PC-9 (cell line): ENCODE data around the gene CNOT6L. TPM values are rescaled to one million over a fixed set of nuclear protein-coding genes. Genes with fewer than 3 reads are reported as not detected.

Experiments
- BruUV-seq: library from RNA; stranded (reverse); fragments of 400-500 nt; replicated peaks from 2 replicates; lab custom pipeline; 2021; lab: Mats Ljungman, UMichigan
- CTCF ChIA-PET: fragments of 300-600 bp; sonication (Branson Sonifier 250); formaldehyde crosslinking; loops from one replicate; lab custom pipeline; 2022; ENCODE audit warnings: antibody characterized with exemption; lab: Charles Lee
- POLR2A ChIA-PET: fragments of 300-600 bp; sonication (Branson Sonifier 250); formaldehyde crosslinking; loops from one replicate; lab custom pipeline; 2022; ENCODE audit warnings: antibody characterized with exemption; ENCODE audit not compliant: unreplicated experiment; lab: Charles Lee
- DNase-seq, 2 experiments: peaks; one replicate each; pipeline versions ENCODE4 v3.0.0 to v3.0.0-alpha.2; 2015 to 2022; ENCODE audit warnings: mixed read lengths in 1 of 2
- H2AFZ ChIP-seq: fragments of 200-600 bp; sonication (generic); 2 replicates; pipeline ENCODE4 v1.8.1; 2017; ENCODE audit warnings: antibody characterized with exemption
- H3F3A ChIP-seq: fragments of 200-600 bp; sonication (generic); 2 replicates; pipeline ENCODE4 v1.8.1; 2017; ENCODE audit warnings: antibody characterized with exemption, mild to moderate bottlenecking, low read depth; ENCODE audit not compliant: insufficient read depth
- H3K27ac ChIP-seq: fragments of 200-600 bp; sonication (generic); 2 replicates; pipeline ENCODE4 v1.6.1; 2016; ENCODE audit warnings: mixed run types
- H3K27me3 ChIP-seq: fragments of 200-600 bp; sonication (generic); 2 replicates; pipeline ENCODE4 v1.6.1; 2016; ENCODE audit warnings: low read depth, mixed run types; ENCODE audit not compliant: insufficient read depth
- H3K36me3 ChIP-seq: fragments of 200-600 bp; sonication (generic); 2 replicates; pipeline ENCODE4 v1.6.1; 2016; ENCODE audit warnings: low read depth, mixed run types
- H3K4me1 ChIP-seq: fragments of 200-600 bp; sonication (generic); replicated peaks from 2 replicates; pipeline ENCODE4 v1.6.1; 2016; ENCODE audit warnings: mixed run types; ENCODE audit not compliant: insufficient read depth
- H3K4me2 ChIP-seq: fragments of 200-600 bp; sonication (generic); 2 replicates; pipeline ENCODE4 v1.6.1; 2017; ENCODE audit warnings: mixed run types
- H3K4me3 ChIP-seq: fragments of 200-600 bp; sonication (generic); 2 replicates; pipeline ENCODE4 v1.6.1; 2016; ENCODE audit warnings: mixed run types
- H3K79me2 ChIP-seq: fragments of 200-600 bp; sonication (generic); 2 replicates; pipeline ENCODE4 v1.6.1; 2017; ENCODE audit warnings: low read depth, mixed run types
- H3K9me2 ChIP-seq: fragments of 200-600 bp; sonication (generic); 2 replicates; pipeline ENCODE4 v1.8.1; 2017; ENCODE audit warnings: mild to moderate bottlenecking; ENCODE audit not compliant: insufficient read depth
- H3K9me3 ChIP-seq: fragments of 200-600 bp; sonication (generic); 2 replicates; pipeline ENCODE4 v1.8.1; 2016; ENCODE audit warnings: low read depth; ENCODE audit not compliant: insufficient read depth
- H4K20me1 ChIP-seq: fragments of 200-600 bp; sonication (generic); 2 replicates; pipeline ENCODE4 v1.8.1; 2017; ENCODE audit not compliant: insufficient read depth
- CTCF ChIP-seq: fragments of 200-600 bp; sonication (generic); conservative IDR thresholded peaks from 2 replicates; pipeline ENCODE4 v1.6.1; 2017; ENCODE audit warnings: mixed run types, antibody characterized with exemption, mild to moderate bottlenecking, moderate library complexity
- EZH2 ChIP-seq: fragments of 200-600 bp; sonication (generic); IDR thresholded peaks from 2 replicates; pipeline ENCODE4 v1.8.0; 2017; ENCODE audit warnings: antibody characterized with exemption, low read depth
- intact Hi-C: fragments of 100-400 bp; cut with micrococcal nuclease; formaldehyde crosslinking; loops from one replicate; pipeline ENCODE4 v1.10.0; 2022; ENCODE audit not compliant: unreplicated experiment
- total RNA-seq: library from RNA; stranded (reverse); gene quantifications from 2 replicates; pipeline ENCODE4 v1.2.3, GENCODE V29; 2021

CNOT6L gene
- total RNA-seq, 1 experiment from 2014 or later = 26.7 TPM

DNA sequence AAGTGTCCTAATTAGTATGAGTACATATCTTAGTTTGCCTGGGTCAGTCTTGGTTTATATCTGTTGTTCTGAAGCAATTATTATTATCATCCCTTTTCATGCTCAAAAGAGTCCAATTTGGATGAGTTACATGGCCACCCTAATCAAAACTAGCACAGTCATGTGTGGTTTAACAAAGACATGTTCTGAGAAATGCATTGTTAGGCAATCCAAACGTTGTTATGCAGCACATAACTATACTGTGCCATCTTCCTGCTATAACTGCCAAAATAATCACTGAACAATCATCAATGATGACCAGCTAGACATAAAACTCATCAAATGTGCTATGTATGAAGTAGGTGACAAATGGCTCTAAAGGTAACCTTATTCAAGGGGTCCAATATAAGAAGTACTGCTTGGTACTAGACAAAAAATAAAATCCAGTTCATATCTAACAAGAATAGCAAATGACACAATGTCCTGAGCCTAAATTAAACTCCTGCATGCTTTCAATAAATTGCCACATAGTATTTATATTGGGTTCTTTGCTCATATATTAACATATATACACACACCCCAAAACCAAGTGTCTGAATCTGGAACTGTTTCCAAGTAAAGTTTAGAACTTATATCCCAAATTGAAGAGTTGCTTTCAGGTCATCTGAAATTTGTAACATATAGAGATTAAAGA lies 41.9 kb downstream of the CNOT6L start:
- H3K27ac ChIP-seq = no peak overlapping the region
- no peaks in the 10 kb centered on the region for H3K36me3 ChIP-seq
- H3K9me2 ChIP-seq = no peaks in the 10 kb centered on the region
- H3K79me2 ChIP-seq = 0 out of 2 replicates have a peak, but pooled peaks cover 16% of the 10 kb centered on the region
- H3K4me1 ChIP-seq = no peaks in the 10 kb centered on the region
- H3K4me2 ChIP-seq = no peak overlapping the region
- no peak overlapping the region for H3K4me3 ChIP-seq
- intact Hi-C loops = no loop called here
- BruUV-seq = no TSS peak
- no peaks in the 10 kb centered on the region for H4K20me1 ChIP-seq
- no peak overlapping the region for H2AFZ ChIP-seq
- no peaks in the 10 kb centered on the region for H3K9me3 ChIP-seq
- H3F3A ChIP-seq = no peaks in the 10 kb centered on the region
- no peak for DNase-seq
- no peaks in the 10 kb centered on the region for H3K27me3 ChIP-seq
- CTCF ChIA-PET = no interaction called here
- no peak for TF ChIP-seq EZH2
- TF ChIP-seq CTCF = no peak
- POLR2A ChIA-PET = no interaction called here

- no peaks in the 10 kb centered on the region for H3K4me1 ChIP-seq
- no peak overlapping the region for H3K27ac ChIP-seq
- no peak overlapping the region for H2AFZ ChIP-seq
- BruUV-seq = no TSS peak
- POLR2A ChIA-PET = no interaction called here
- H3K36me3 ChIP-seq = no peaks in the 10 kb centered on the region
- H4K20me1 ChIP-seq = no peaks in the 10 kb centered on the region
- CTCF ChIA-PET = no interaction called here
- H3F3A ChIP-seq = no peaks in the 10 kb centered on the region
- TF ChIP-seq CTCF (no peak), EZH2 (no peak)
- no peak for DNase-seq
- H3K79me2 ChIP-seq = 0 out of 2 replicates have a peak, but pooled peaks cover 9% of the 10 kb centered on the region
- no peaks in the 10 kb centered on the region for H3K9me3 ChIP-seq
- intact Hi-C loops = no loop called here
- H3K9me2 ChIP-seq = no peaks in the 10 kb centered on the region
- no peaks in the 10 kb centered on the region for H3K27me3 ChIP-seq
- no peak overlapping the region for H3K4me3 ChIP-seq
- H3K4me2 ChIP-seq = no peak overlapping the region
These were observed 42.7 kb downstream of the CNOT6L start for GRCh38 chr4:77776182-77777134.

- no peak for DNase-seq
- Histone ChIP-seq H3K79me2 (no peaks in the 10 kb centered on the region), H3K4me2 (no peak overlapping the region), H4K20me1 (no peaks in the 10 kb centered on the region), H2AFZ (no peak overlapping the region), H3K9me2 (no peaks in the 10 kb centered on the region), H3K27ac (no peak overlapping the region), H3F3A (no peaks in the 10 kb centered on the region), H3K36me3 (no peaks in the 10 kb centered on the region), H3K4me1 (no peaks in the 10 kb centered on the region), H3K9me3 (no peaks in the 10 kb centered on the region), H3K4me3 (no peak overlapping the region), H3K27me3 (no peaks in the 10 kb centered on the region)
- TF ChIP-seq CTCF (no peak), EZH2 (no peak)
- ChIA-PET CTCF (no interaction called here), POLR2A (no interaction called here)
- intact Hi-C loops = no loop called here
- no TSS peak for BruUV-seq
These were observed 46.1 kb downstream of the CNOT6L start for GRCh38 chr4:77773101-77773500.
